Mucosa of descending colon (tissue), 3 donors: Measurements from ENCODE around the gene MROH2A. TPM values are rescaled to one million over a fixed set of nuclear protein-coding genes. Genes with fewer than 3 reads are reported as not detected.

Experiments
- ATAC-seq: fragments of 200-7000 bp; cut with Tn5 transposase; one replicate; pipeline ENCODE4 v1.9.1; 2020; ENCODE audit warnings: mild to moderate bottlenecking, moderate library complexity
- DNase-seq, 3 donors: peaks; one replicate each; pipeline ENCODE4 v3.0.0-alpha.2; 2020
- H3K36me3 ChIP-seq: fragments of 200-600 bp; one replicate; pipeline ENCODE4 v1.8.0; 2021; ENCODE audit warnings: low read depth, mild to moderate bottlenecking
- H3K4me1 ChIP-seq: fragments of 200-600 bp; one replicate; pipeline ENCODE4 v1.8.0; 2021; ENCODE audit warnings: low read depth, mild to moderate bottlenecking
- H3K4me3 ChIP-seq: fragments of 200-600 bp; one replicate; pipeline ENCODE4 v1.8.0; 2021; ENCODE audit warnings: mild to moderate bottlenecking
- H3K9me3 ChIP-seq: fragments of 200-600 bp; one replicate; pipeline ENCODE4 v1.8.0; 2021; ENCODE audit warnings: mild to moderate bottlenecking
- intact Hi-C, 2 donors: fragments of 100-400 bp; cut with DNase I in 1 of 2; cut with micrococcal nuclease in 1 of 2; formaldehyde crosslinking; loops; one replicate each; pipeline versions ENCODE4 v1.11.0 to v1.11.1; 2022; cut with DNase I, micrococcal nuclease
- total RNA-seq, 3 donors: library from RNA; stranded (reverse); fragmentation: NEBNext Ultra II Directional in 2 of 3; extraction: Animal tissue kit (Norgen Biotek cat#: 25700) in 2 of 3; gene quantifications; one replicate each; pipeline versions ENCODE4 v1.2.1 to v1.2.4, GENCODE V29; 2021 to 2023
- TF ChIP-seq, protein P1 (sequence below): fragments of 200-600 bp; IDR thresholded peaks from one replicate; pipeline ENCODE4 v1.8.0; 2022; ENCODE audit warnings: antibody characterized with exemption, mild to moderate bottlenecking
- donor health status: DM: no; HTN: no; CAD: no; lungs with moderate emphysema.
- donor health status: DM: no; HTN: no; CAD: no.
- donor health status: DM: no; HTN: yes; CAD: no.

Gene MROH2A
- total RNA-seq, 3 donors from 2014 or later: 0.20 TPM; not detected in 2

DNA sequence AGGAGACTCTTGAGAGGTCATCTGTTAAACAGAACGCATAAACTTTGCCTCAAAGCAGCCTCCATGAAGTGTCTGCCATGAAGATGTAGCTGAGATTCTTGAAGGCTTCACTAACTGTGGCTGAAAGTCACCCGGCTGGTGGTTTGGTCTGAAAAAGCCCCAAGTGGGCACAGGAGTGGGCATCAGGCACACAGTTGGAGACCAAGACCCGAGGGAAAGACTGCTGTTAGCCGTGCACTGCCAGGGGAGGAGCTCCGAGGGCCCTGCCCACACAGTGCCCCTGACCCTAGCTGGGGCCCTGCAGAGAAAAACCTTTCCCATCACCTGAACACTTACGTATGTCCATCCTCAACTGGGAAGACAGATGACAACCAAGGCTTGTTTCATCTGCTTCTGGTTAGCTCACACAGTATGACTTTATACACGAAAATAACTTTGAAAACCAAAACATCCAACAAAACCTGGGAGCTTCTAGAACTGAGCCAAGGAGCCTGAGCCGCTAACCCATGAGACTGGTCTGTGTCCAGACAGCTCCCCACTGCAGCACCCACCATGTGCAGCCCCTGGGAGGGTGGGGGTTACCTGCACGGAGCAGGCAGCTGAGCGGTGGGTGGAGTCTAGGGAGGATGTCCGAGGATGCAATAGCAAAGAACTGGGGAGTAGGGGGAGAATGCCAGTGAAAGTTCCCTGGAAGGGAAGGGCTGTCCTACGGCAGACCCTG, 60.8 kb downstream of the MROH2A start:
- Histone ChIP-seq H3K4me1 (no peaks in the 10 kb centered on the region), H3K36me3 (no peaks in the 10 kb centered on the region), H3K9me3 (no peaks in the 10 kb centered on the region), H3K4me3 (no peak overlapping the region)
- ATAC-seq (no peak), DNase-seq (no peak)
- intact Hi-C loops: no loop called here
- TF ChIP-seq, protein P1, sequence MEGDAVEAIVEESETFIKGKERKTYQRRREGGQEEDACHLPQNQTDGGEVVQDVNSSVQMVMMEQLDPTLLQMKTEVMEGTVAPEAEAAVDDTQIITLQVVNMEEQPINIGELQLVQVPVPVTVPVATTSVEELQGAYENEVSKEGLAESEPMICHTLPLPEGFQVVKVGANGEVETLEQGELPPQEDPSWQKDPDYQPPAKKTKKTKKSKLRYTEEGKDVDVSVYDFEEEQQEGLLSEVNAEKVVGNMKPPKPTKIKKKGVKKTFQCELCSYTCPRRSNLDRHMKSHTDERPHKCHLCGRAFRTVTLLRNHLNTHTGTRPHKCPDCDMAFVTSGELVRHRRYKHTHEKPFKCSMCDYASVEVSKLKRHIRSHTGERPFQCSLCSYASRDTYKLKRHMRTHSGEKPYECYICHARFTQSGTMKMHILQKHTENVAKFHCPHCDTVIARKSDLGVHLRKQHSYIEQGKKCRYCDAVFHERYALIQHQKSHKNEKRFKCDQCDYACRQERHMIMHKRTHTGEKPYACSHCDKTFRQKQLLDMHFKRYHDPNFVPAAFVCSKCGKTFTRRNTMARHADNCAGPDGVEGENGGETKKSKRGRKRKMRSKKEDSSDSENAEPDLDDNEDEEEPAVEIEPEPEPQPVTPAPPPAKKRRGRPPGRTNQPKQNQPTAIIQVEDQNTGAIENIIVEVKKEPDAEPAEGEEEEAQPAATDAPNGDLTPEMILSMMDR: no peak

DNA sequence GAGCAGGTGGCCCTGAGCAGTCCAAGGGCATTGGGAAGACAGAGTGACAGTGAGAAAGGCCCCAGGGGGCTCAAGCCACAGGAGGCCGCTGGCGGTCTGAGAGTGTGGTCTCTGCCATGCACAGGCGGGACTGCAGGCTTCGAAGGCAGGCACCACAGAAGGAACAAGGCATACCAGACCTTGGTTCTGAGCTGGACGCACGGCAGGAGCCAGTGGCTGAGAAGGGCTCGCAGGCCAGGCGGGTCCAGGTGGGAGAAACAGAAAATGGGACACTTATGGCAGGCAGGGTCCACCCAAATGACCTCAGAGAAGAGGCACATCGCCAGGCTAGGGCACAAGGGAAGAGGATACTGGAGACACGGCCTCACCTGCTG, 61.3 kb downstream of the MROH2A start:
- H3K9me3 ChIP-seq: no peaks in the 10 kb centered on the region
- H3K4me3 ChIP-seq: no peak overlapping the region
- no peak for DNase-seq
- no peak for ATAC-seq
- H3K4me1 ChIP-seq: no peaks in the 10 kb centered on the region
- TF ChIP-seq, protein P1: no peak
- H3K36me3 ChIP-seq: no peaks in the 10 kb centered on the region
- intact Hi-C loops: no loop called here

DNA sequence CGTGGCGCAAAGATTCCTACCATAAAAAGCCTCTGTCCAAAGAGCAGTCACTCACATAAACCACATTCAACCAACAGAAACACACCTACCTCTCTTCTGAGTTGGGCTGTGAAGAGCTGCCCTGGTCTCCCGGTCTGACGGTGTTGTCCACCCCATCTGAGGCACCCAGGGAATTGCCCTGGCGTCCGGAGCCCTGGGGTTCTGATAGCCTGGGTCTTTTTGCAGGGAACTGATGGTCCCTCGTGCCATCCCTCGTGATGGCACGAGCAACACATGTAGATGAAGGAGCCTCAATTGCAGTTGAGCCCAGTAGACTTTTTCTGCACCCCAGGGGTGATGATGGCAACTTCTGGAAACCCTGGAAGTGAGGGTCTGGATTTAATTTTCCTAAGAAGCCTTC, 62.4 kb downstream of the MROH2A start:
- ATAC-seq: no peak
- intact Hi-C loops: no loop called here
- no peaks in the 10 kb centered on the region for H3K9me3 ChIP-seq
- no peaks in the 10 kb centered on the region for H3K36me3 ChIP-seq
- no peak for DNase-seq
- H3K4me3 ChIP-seq: no peak overlapping the region
- no peaks in the 10 kb centered on the region for H3K4me1 ChIP-seq
- TF ChIP-seq, protein P1: no peak

DNA sequence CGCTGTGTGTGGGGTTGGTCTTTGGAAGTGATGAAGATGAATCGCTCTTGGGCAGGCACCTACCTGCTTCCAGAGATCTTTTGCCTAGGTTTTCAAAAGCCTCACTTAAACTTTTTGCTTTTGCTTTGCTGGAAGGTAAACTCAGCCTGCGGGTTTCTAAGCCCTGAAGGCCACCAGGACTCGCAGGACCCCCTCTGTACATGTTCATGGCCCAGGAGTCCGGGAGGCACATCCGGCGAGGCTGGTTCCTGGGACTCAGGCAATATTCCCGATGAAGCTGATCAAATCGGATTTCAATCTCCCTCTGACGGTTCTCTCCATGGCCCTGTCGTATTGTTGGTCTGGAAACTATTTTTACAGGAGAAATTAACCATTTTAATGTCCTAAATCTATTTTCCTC, 63.1 kb downstream of the MROH2A start:
- Histone ChIP-seq H3K4me3 (no peak overlapping the region), H3K36me3 (no peaks in the 10 kb centered on the region), H3K9me3 (no peaks in the 10 kb centered on the region), H3K4me1 (no peaks in the 10 kb centered on the region)
- ATAC-seq: no peak
- intact Hi-C loops: no loop called here
- DNase-seq: no peak
- TF ChIP-seq, protein P1: no peak

DNA sequence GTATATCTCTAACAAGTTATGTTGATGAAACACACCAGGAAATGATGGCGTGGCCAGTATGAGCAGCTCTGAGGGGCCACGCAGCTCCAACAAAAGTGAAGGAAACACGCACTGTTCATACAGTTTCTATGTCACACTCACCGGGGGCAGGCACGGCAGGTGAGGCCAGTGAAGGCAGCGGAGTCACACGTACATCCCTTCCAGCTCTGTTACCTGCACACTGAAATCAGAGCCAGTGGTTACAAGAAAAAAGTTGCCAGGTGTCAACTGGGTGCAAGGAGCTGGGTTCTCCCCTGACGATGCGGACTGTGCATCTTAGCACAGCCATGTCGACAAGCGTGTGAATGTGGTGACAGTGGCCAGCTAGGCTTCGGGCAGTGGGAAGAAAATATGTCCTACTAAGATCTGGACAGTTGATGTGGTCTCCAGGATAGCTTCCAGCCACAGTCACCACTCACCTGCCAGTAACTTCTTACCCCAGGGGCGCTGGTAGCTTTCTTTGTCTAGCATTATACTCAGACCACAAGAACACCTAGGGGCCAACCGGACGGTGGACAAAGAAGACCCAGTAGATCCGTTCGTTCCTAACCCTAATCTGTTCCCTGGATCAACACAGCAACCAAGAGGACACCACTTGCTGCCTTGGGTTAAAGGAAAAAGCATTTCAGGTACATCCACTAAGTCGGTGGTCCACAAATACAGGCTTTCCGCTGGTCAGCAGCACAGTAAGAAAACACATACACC, 66.1 kb downstream of the MROH2A start:
- TF ChIP-seq, protein P1: no peak
- intact Hi-C loops: no loop called here
- H3K4me3 ChIP-seq: no peak overlapping the region
- no peaks in the 10 kb centered on the region for H3K9me3 ChIP-seq
- H3K4me1 ChIP-seq: no peaks in the 10 kb centered on the region
- H3K36me3 ChIP-seq: no peaks in the 10 kb centered on the region
- ATAC-seq: no peak
- no peak for DNase-seq
